ENCODE results near the gene APBA3.

APBA3 gene

GRCh38 chr19:3761382-3762129 lies at the start of gene APBA3:
Gene APBA3 (minus strand): TSS chr19:3761692. CDS start chr19:3760264, 1,428 bp downstream.
- DNase-seq (ENCODE audit: low spot score), result peak; percentile 76
- FAIRE-seq, result no peak

DNA sequence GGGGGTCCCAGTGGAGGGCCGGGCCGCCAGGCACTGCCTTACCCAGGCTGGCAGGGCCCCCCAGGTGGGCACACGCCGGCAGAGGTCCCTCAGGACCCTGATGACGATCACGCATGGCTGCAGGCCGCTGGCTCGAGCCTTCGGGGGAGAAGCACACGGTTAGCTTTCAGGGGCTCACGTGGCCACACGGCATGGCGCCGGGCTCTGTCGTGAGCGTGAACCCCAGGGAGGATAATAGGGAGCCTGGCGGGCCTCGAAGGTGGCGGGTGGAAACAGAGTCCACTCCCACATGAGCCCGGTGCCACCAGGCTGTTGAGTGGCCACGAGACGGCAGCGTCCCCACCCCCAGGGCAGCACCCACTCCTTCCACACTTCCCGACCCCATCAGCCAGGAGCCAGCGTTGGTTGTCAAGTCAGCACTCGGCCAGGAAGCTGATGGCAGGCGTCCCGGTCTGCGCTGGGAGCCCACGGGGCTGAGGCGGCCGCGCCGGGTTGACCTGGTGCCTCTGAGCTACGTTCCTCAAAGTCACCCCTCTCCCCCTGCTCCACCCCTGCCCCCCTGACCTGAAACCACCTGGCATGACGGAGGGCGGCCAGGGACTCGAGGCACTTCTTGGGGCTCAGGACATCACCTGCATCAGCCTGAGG lies 49.3 kb upstream of the APBA3 start:
- DNase-seq (ENCODE audit: low spot score) (no peak), FAIRE-seq (no peak)

DNA sequence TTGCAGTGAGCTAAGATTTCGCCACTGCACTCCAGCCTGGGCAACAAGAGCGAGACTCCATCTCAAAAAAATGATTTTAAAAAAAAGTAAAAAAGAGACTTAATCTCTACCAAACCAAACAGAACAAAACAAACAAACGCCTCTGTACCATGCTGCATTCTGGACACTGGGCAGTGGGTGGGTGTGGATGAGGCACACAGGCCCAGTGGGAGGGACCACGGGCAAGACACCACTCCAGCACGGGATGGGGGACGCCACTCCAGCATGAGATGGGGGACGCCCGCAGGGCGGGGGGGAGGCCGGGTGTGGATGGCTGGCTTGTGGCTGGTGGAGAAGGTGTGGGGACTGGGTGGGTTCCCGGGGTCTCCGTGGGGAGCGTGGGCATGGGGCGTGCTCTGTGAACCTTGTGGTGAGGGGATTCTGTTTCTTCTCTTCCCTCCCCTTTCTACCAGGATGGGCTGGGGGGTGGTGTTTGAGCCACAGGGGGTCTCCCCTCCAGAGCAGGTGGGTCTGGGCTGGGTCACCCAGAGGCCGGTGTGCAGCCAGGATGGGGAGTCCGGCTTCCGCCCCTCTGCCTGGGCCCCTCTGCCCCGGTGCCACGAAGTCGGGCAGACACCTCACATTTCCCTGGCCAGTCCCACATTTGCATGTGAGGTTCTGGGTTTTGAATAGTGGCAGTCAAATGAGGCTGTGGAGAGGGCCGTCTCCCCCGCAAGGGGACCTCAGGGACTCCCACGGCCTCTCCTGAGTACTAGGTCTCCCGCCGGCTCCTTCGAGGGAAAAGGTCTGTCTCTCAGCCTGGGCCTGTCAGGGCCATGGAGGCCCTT lies 48.6 kb upstream of the APBA3 start:
- DNase-seq (ENCODE audit: low spot score) (no peak), FAIRE-seq (no peak)

DNA sequence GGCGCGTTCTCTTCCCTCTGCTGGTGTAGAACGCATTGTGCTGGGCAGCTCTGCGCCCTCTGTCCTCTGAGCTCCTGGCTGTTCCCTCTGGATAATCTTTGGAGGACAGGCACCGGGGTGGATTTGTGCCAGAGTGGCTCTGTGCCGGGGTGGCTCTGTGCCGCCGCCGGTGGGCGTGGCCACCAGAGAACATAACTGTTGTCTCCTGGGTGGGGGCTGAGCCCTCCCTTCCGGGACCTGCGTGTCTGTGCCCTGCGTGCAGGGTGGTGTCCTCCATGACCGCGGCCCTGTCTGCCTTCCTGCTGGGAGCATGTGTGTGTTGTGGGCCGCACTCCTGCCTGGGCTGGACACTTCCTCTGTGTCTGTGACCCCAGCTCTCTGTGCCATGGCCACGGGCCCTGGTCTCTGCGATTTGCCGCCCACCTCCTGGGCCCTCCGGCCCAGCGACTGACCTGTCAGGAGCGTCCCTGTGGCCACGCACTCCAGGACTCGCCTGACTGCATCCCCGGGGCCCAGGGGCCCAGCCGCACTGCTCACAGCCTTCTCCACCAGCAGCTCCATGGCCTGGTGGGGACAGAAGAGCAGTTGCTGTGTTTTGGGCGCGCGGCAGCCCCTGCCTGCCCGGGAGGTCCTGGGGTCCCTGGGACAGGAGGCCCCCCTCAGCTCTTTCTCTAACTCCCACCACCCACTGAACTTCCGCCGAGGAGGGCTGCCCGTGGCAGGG lies 47.1 kb upstream of the APBA3 start:
- FAIRE-seq (no peak), DNase-seq (ENCODE audit: low spot score) (no peak)

GRCh38 chr19:3807574-3808354 lies 46.3 kb upstream of the APBA3 start:
- no peak for FAIRE-seq
- no peak for DNase-seq (ENCODE audit: low spot score)

DNA sequence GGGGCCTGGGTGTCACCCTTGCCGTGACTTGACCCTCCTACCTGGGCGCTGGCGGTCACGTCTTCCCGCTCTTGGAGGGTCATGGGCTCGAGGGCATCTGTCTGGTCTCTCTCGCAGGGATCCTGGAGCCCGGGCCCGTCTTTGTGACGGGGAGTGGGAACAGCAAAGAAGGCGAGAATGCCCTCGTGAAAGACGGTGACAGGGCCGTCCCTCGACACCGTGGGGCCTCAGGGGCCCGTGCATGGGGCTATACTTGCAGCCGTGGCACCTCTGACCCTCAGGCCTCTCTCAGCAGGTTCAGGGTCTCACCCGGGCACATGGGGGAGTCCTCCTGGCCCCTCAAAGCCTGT lies 45.6 kb upstream of the APBA3 start:
- no peak for FAIRE-seq

DNA sequence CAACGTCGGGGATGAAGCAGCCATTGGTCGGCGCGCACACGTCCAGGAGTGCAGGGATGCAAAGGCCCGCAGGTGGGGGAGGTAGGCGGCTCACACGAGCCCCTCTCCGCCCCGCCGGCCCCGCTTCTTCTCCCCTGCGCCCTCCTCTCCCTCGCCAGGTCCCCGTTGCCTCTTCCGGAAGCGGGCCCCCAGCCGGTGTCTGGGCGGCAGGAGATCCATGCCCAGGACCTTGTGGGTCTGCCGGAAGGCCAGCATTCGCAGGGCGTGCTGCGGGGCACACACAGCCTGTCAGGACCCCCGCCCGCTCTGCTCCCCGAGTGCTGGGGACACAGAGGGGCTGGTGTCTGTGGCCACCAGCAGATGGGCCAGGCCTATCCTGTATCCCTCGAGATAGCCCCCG lies 44.4 kb upstream of the APBA3 start:
- DNase-seq (ENCODE audit: low spot score) (no peak), FAIRE-seq (no peak)

More for the DNA sequence above, 45.6 kb upstream of the APBA3 start:
- no peak for DNase-seq (ENCODE audit: low spot score)

- DNase-seq (ENCODE audit: low spot score), result no peak
- FAIRE-seq, result no peak
Measured at GRCh38 chr19:3804429-3804828, 42.9 kb upstream of the APBA3 start.

DNA sequence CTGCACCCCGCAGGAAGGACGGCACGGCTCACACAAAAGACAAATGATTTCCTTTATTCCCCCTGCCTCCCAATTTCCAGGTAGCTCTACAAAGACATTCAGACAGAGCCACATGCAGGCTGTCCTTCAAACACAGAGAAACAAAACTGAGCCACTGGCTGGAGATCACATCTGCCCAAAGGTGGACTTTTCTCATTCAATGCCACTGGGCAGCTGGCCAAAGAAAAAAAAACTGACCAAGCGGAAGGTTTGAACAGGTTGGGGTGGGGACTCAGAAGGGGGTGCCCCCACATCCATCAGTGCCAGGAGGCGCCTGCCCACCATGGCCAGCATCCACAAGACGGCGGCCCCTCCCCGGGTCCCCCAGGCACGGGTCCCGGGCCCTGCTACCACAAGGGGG lies 42.5 kb upstream of the APBA3 start:
- FAIRE-seq (no peak), DNase-seq (ENCODE audit: low spot score) (no peak)

GRCh38 chr19:3803114-3803888 lies 41.8 kb upstream of the APBA3 start:
- FAIRE-seq, result no peak
- DNase-seq (ENCODE audit: low spot score), result no peak

- DNase-seq (ENCODE audit: low spot score) (no peak), FAIRE-seq (no peak)
Measured at GRCh38 chr19:3801412-3802096, 40.1 kb upstream of the APBA3 start.

- FAIRE-seq, result no peak
- no peak for DNase-seq (ENCODE audit: low spot score)
Measured at GRCh38 chr19:3800996-3801395, 39.5 kb upstream of the APBA3 start.

GRCh38 chr19:3798137-3798536 lies 36.6 kb upstream of the APBA3 start:
- FAIRE-seq, result no peak
- DNase-seq (ENCODE audit: low spot score), result no peak

- FAIRE-seq, result no peak
- no peak for DNase-seq (ENCODE audit: low spot score)
Measured at GRCh38 chr19:3796358-3796757, 34.9 kb upstream of the APBA3 start.

DNA sequence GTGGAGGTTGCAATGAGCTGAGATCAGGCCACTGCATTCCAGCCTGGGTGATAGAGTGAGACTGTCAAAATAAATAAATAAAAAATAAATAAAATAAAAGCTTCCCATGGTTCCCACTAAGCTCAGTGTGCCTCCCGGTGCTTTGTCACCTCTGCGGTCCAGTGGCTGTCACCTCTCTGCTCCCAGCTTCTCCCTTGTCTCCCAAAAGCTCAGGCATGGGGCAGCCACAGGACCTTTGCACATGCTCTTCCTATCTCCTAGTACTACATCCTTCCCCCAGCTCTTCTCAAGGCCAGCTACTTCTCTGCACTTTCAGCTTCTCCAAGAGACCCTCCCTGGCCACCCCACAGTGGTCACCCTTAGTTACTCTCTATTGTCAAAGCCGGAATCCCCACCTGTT lies 32.3 kb upstream of the APBA3 start:
- DNase-seq (ENCODE audit: low spot score) (no peak), FAIRE-seq (no peak)

DNA sequence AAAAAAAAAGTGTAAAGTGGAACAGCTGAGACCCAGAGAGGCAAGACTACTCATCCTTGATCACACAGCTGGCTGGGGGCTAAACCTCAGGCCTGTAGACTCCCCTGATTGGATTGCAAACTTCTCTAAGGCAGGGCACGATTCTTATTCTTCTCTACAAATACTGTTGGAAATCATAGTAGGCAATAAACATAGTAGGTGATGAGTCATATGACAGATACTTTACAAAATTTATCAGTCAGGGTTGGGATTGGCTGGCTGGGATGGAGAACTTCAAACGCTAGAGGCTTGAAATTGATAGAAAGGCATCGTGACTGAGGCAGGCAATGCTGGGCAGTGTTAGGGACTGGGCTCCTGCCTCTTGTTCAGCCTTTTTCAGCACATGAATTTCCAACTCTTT lies 30.6 kb upstream of the APBA3 start:
- no peak for FAIRE-seq

GRCh38 chr19:3790941-3791340 lies 29.4 kb upstream of the APBA3 start:
- DNase-seq (ENCODE audit: low spot score), result no peak
- no peak for FAIRE-seq

More for the DNA sequence above, 30.6 kb upstream of the APBA3 start:
- no peak for DNase-seq (ENCODE audit: low spot score)

GRCh38 chr19:3790209-3790734 lies 28.8 kb upstream of the APBA3 start:
- no peak for FAIRE-seq
- DNase-seq (ENCODE audit: low spot score), result no peak
